ENCODE measurements around the gene STAM2.

STAM2 gene

DNA sequence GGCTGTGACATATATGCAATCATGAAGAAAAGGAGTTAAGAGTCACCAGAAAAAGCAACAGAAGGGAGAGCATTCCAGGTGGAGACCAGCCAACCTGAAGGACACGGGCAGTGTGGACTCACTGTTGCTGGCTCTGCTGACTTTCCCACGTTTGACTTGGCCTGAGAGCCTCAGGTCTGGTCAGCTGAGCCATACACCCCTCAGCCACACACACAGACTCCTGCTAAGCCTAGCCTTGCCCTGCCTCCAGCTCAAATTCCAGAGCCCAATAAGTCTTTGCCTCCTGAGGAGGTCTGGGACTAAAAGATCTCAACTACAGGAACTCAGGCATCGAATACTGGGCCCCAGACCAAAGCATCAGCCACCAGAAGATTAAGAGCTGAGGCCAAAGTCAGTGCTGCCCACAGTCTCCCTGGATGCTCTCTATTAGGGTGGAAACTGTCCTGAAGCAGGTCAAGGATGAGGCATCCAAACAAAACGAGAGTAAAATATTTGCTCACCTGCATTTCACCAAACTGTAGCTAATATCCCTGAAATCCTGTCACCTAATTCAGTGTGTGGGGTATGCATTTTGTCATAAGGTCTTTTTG, 100.0 kb downstream of the STAM2 start:
- in situ Hi-C loops (cut with MboI; ENCODE audit: low sequenced_read_pairs) = no loop called here

DNA sequence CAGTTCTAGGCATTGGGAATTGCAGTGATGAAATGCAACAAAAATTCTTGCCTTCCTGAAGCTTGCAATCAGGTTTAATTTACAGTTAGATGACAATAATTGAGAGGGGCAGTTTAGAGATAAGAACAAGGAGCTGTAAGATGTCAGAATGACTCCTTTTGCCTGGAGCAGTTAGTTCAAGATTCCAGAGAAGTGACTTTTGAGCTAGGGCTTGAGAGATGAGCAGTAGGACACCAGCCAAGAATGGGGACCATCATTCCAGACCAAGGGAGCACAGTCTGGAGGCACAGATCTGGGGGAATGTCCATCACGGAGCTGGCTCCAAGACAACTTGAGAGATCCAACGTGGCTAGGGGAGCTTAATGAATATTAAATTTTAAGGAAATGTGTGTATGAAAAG, 103.6 kb downstream of the STAM2 start:
- in situ Hi-C loops (cut with MboI; ENCODE audit: low sequenced_read_pairs) = no loop called here

DNA sequence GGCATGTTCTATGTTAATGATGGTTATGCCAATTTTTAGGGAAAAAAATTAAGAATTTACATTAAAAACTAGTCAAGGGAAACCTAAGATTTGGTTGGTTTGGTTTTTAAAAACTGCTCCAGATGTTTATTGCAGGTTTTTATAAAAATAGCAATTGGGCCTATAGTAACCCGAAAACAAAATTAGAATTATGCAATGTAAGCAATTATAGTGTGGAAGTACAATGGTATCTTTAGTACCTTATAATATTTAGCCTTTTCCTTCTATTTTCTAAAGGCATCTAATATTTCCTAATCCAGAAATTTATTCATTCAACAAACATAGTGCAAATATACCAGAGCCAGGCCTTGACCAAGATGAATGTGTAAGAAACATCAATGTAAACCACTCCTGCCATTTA, 104.0 kb downstream of the STAM2 start:
- in situ Hi-C loops (cut with MboI; ENCODE audit: low sequenced_read_pairs) = no loop called here

DNA sequence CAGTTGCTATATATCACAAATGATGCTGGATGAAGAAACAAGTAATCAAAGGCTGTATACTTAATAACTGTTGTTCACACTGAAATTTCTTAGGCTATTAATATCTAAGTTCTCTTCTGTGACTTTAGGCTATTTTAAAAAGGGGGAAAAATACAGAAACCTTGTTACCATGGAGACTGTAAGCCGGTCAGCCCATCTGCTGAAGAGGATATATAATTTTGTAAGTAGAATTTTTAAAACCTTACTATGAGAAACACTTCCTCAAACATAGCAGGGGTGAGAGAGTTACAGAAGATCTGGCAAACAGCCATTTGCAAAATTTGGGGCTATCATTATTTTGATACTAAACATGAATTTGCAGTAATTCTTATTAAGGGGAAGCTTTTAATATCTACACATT, 104.5 kb downstream of the STAM2 start:
- in situ Hi-C loops (cut with MboI; ENCODE audit: low sequenced_read_pairs) = no loop called here

DNA sequence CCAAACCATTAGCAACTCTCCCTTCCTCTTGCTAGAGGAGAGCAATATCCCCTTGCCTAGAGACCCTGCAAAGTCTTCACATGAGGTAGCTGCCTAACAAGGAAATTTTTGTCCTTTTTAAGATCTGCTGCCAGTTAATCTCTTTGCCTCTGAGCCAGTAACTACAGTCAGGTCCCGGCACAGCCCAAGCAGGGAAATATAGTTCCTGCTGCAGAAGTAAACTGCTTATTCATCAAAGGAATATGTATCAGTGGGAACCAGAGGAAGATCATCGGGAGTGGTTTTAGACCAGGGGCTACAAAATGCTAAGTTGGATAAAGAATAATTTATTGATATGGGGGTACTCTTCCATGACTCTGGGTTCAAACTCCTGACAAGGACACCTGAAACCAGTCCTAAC, 107.3 kb downstream of the STAM2 start:
- in situ Hi-C loops (cut with MboI; ENCODE audit: low sequenced_read_pairs) = no loop called here

DNA sequence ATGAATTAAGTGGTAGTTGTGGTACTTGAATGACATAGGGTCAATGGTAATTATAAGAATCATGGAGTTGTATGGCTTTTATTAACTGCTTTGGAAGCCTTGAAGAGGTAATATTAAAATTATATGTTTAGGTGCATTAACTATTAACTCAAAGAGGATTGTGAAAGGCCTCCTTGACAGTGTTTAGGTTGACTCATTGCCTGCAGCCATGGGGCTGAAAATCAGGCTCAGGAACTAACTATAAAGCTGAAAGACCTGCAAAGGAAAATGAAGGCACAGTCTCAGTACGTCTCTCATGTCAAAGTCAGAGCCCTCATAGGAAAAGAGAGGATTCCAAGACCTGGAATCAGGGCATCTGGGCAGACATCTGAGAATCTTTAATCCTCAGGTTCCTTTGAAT, 107.7 kb downstream of the STAM2 start:
- in situ Hi-C loops (cut with MboI; ENCODE audit: low sequenced_read_pairs) = no loop called here

Measured in hTERT RPE-1 (cell line).